GM19240 (cell line): Measurements from ENCODE around the gene LIN28B.
"Not testable (repeated sequence)": the region's sequence is repeated elsewhere in the genome, so short reads cannot be mapped to it uniquely, and the experiment has no call there.

ENCODE experiments used
- DNase-seq: peaks from one replicate; pipeline ENCODE4 v3.0.0; 2011; ENCODE audit warnings: low spot score; ENCODE audit not compliant: insufficient read length

LIN28B gene

GRCh38 chr6:105005451-105005850 lies 48.5 kb downstream of the LIN28B start:
- DNase-seq, result no peak

- DNase-seq, result not testable (repeated sequence)
Measured at GRCh38 chr6:105013459-105013858, 56.6 kb downstream of the LIN28B start.

- DNase-seq, result no peak
Measured at GRCh38 chr6:105014448-105014847, 57.5 kb downstream of the LIN28B start.

GRCh38 chr6:105014954-105015353 lies 58.0 kb downstream of the LIN28B start:
- no peak for DNase-seq

GRCh38 chr6:105015482-105015881 lies 58.6 kb downstream of the LIN28B start:
- no peak for DNase-seq

- no peak for DNase-seq
Measured at GRCh38 chr6:105019285-105019684, 62.4 kb downstream of the LIN28B start.

- no peak for DNase-seq
Measured at GRCh38 chr6:105021399-105021798, 64.5 kb downstream of the LIN28B start.

- DNase-seq, result no peak
Measured at GRCh38 chr6:105022416-105022815, 65.5 kb downstream of the LIN28B start.

GRCh38 chr6:105024803-105025202 lies 67.9 kb downstream of the LIN28B start:
- no peak for DNase-seq

- no peak for DNase-seq
Measured at GRCh38 chr6:105028898-105029297, 72.0 kb downstream of the LIN28B start.

GRCh38 chr6:105029581-105029980 lies 72.7 kb downstream of the LIN28B start:
- DNase-seq, result no peak

- no peak for DNase-seq
Measured at GRCh38 chr6:105034470-105034869, 77.6 kb downstream of the LIN28B start.

- DNase-seq, result no peak
Measured at GRCh38 chr6:105035299-105035698, 78.4 kb downstream of the LIN28B start.

- DNase-seq, result no peak
Measured at GRCh38 chr6:105036351-105036750, 79.4 kb downstream of the LIN28B start.

- no peak for DNase-seq
Measured at GRCh38 chr6:105038259-105038658, 81.4 kb downstream of the LIN28B start.

- no peak for DNase-seq
Measured at GRCh38 chr6:105041880-105042279, 85.0 kb downstream of the LIN28B start.

GRCh38 chr6:105042648-105043047 lies 85.7 kb downstream of the LIN28B start:
- DNase-seq, result no peak

GRCh38 chr6:105043979-105044378 lies 87.1 kb downstream of the LIN28B start:
- no peak for DNase-seq

- DNase-seq, result no peak
Measured at GRCh38 chr6:105045526-105045925, 88.6 kb downstream of the LIN28B start.

- no peak for DNase-seq
Measured at GRCh38 chr6:105051941-105052471, 95.1 kb downstream of the LIN28B start.

GRCh38 chr6:105056646-105057045 lies 99.7 kb downstream of the LIN28B start:
- no peak for DNase-seq

GRCh38 chr6:105057160-105057559 lies 100.3 kb downstream of the LIN28B start:
- no peak for DNase-seq

- no peak for DNase-seq
Measured at GRCh38 chr6:105058316-105058715, 101.4 kb downstream of the LIN28B start.

GRCh38 chr6:105058846-105059245 lies 101.9 kb downstream of the LIN28B start:
- no peak for DNase-seq
